HCT116 (cell line): Measurements from ENCODE around the gene BDNF. TPM values are rescaled to one million over a fixed set of nuclear protein-coding genes. Genes with fewer than 3 reads are reported as not detected.

Experiments
- ATAC-seq: fragments of 200-7000 bp; cut with Tn5 transposase; 2 replicates; pipeline ENCODE4 v1.9.1; 2020; ENCODE audit warnings: mild to moderate bottlenecking, moderate library complexity
- BruUV-seq: library from RNA; stranded (reverse); fragments of 400-500 nt; replicated peaks from 2 replicates; lab custom pipeline; 2021; lab: Mats Ljungman, UMichigan
- CTCF ChIA-PET: fragments of 300-600 bp; sonication (Branson Sonifier 250); formaldehyde crosslinking; loops from one replicate; lab custom pipeline; 2021; ENCODE audit warnings: antibody characterized with exemption; lab: Charles Lee
- POLR2A ChIA-PET: fragments of 300-600, 350-600 bp; sonication (Branson Sonifier 250); formaldehyde crosslinking; loops from one replicate; lab custom pipeline; 2021; ENCODE audit warnings: antibody characterized with exemption; lab: Charles Lee
- RAD21 ChIA-PET, 2 experiments: fragments of 300-600 bp; sonication (Branson Sonifier 250); formaldehyde crosslinking; loops; one replicate each; lab custom pipeline; 2023; ENCODE audit warnings: low total read pairs in 2 of 2; ENCODE audit not compliant: uncharacterized antibody in 2 of 2, unreplicated experiment in 2 of 2, low non-redundant PET in 1 of 2; lab: Charles Lee
- DNase-seq: peaks from one replicate; pipeline ENCODE4 v3.0.0-alpha.2; 2010; ENCODE audit warnings: low read depth, low spot score
- H2AFZ ChIP-seq: fragments of 200-600 bp; shearing (Covaris generic), sonication (generic); 2 replicates; pipeline ENCODE4 v1.6.1; 2017; ENCODE audit warnings: low read depth, mixed run types, mixed read lengths, antibody characterized with exemption, low read length; ENCODE audit not compliant: poor library complexity, severe bottlenecking
- H3K27ac ChIP-seq: 2 replicates; pipeline ENCODE4 v1.5.1; 2012; ENCODE audit warnings: low read depth, low read length
- H3K27me3 ChIP-seq: fragments of 200-600 bp; sonication (generic); 2 replicates; pipeline ENCODE4 v1.6.1; 2016; ENCODE audit warnings: mixed run types, low read length, mixed read lengths; ENCODE audit not compliant: insufficient read depth
- H3K36me3 ChIP-seq, 2 experiments: fragments of 200-500 bp in 1 of 2; fragments of 200-600 bp in 1 of 2; sonication (Bioruptor generic) in 1 of 2; sonication (generic) in 1 of 2; 2 replicates each; pipeline versions ENCODE4 v1.5.1 to v1.6.1; 2014 to 2016; ENCODE audit warnings: low read length in 2 of 2, inconsistent platforms in 1 of 2, mixed read lengths in 1 of 2, mixed run types in 1 of 2; ENCODE audit not compliant: insufficient read depth in 2 of 2, control insufficient read depth in 1 of 2
- H3K4me1 ChIP-seq, 2 experiments: fragments of 200-600 bp in 1 of 2; sonication (generic) in 1 of 2; 2 replicates each; pipeline versions ENCODE4 v1.5.1 to v1.6.1; 2012 to 2017; ENCODE audit warnings: low read length in 2 of 2, inconsistent platforms in 1 of 2, mild to moderate bottlenecking in 1 of 2, mixed read lengths in 1 of 2, mixed run types in 1 of 2, moderate library complexity in 1 of 2; ENCODE audit not compliant: insufficient read depth in 2 of 2, control insufficient read depth in 1 of 2
- H3K4me2 ChIP-seq: fragments of 200-600 bp; sonication (generic); 2 replicates; pipeline ENCODE4 v1.6.1; 2017; ENCODE audit warnings: mixed run types, low read length, mixed read lengths
- H3K4me3 ChIP-seq, 2 experiments: fragments of 200-600 bp in 1 of 2; sonication (generic) in 1 of 2; replicated peaks in 1 of 2; 2 replicates each; pipeline ENCODE4 v1.5.1; 2011 to 2016; ENCODE audit warnings: low read length in 2 of 2, control low read depth in 1 of 2, low read depth in 1 of 2, mild to moderate bottlenecking in 1 of 2, mixed read lengths in 1 of 2, mixed run types in 1 of 2
- H3K79me2 ChIP-seq: fragments of 200-600 bp; sonication (generic); 2 replicates; pipeline ENCODE4 v1.6.1; 2017; ENCODE audit warnings: mild to moderate bottlenecking, mixed run types, low read length, moderate library complexity, mixed read lengths; ENCODE audit not compliant: insufficient read depth
- H3K9ac ChIP-seq: fragments of 200-600 bp; sonication (generic); 2 replicates; pipeline ENCODE4 v1.6.1; 2016; ENCODE audit warnings: low read length, mixed read lengths
- H3K9me2 ChIP-seq: fragments of 200-600 bp; sonication (generic), shearing (Covaris generic); 2 replicates; pipeline ENCODE4 v1.6.1; 2017; ENCODE audit warnings: mixed run types, mild to moderate bottlenecking, moderate library complexity; ENCODE audit not compliant: insufficient read depth
- H3K9me3 ChIP-seq, 2 experiments: fragments of 200-500 bp in 1 of 2; fragments of 200-600 bp in 1 of 2; sonication (Bioruptor generic) in 1 of 2; sonication (generic) in 1 of 2; 2 replicates each; pipeline ENCODE4 v1.6.1; 2014 to 2017; ENCODE audit warnings: low read length in 2 of 2, mixed read lengths in 2 of 2, inconsistent platforms in 1 of 2, low read depth in 1 of 2, mild to moderate bottlenecking in 1 of 2, mixed run types in 1 of 2, moderate library complexity in 1 of 2; ENCODE audit not compliant: control insufficient read depth in 1 of 2, insufficient read depth in 1 of 2
- H4K20me1 ChIP-seq: fragments of 200-600 bp; sonication (generic), shearing (Covaris generic); 2 replicates; pipeline ENCODE4 v1.6.1; 2017; ENCODE audit warnings: mixed run types, mild to moderate bottlenecking, moderate library complexity; ENCODE audit not compliant: insufficient read depth
- ATF3 ChIP-seq: IDR thresholded peaks from 2 replicates; pipeline ENCODE4 v1.6.1; 2012
- CTCF ChIP-seq, 3 experiments: fragments of 200-600 bp in 1 of 3; sonication (generic) in 1 of 3; IDR thresholded peaks in 2 of 3; conservative IDR thresholded peaks in 1 of 3; 2 replicates each; pipeline ENCODE4 v1.5.1; 2012 to 2017; ENCODE audit warnings: low read depth in 2 of 3, low read length in 2 of 3, antibody characterized with exemption in 1 of 3, borderline replicate concordance in 1 of 3, control low read depth in 1 of 3, mild to moderate bottlenecking in 1 of 3, mixed read lengths in 1 of 3, mixed run types in 1 of 3, moderate library complexity in 1 of 3; ENCODE audit not compliant: insufficient read depth in 1 of 3
- EZH2 ChIP-seq: fragments of 200-600 bp; sonication (generic); IDR thresholded peaks from 2 replicates; pipeline ENCODE4 v1.6.1; 2017; ENCODE audit warnings: antibody characterized with exemption, mixed run types
- POLR2A ChIP-seq: IDR thresholded peaks from 2 replicates; pipeline ENCODE4 v1.7.0; 2011; ENCODE audit warnings: borderline replicate concordance; ENCODE audit not compliant: insufficient read depth, insufficient read length; ENCODE audit errors: extremely low read depth
- POLR2AphosphoS5 ChIP-seq: IDR thresholded peaks from 2 replicates; pipeline ENCODE4 v1.6.1; 2011; ENCODE audit warnings: mild to moderate bottlenecking, low read depth, low read length, moderate library complexity
- RAD21 ChIP-seq: IDR thresholded peaks from 2 replicates; pipeline ENCODE4 v1.6.1; 2012; ENCODE audit warnings: low read depth, mild to moderate bottlenecking
- SIN3A ChIP-seq: IDR thresholded peaks from 2 replicates; pipeline ENCODE4 v1.6.1; 2012; ENCODE audit warnings: low read depth
- YY1 ChIP-seq: IDR thresholded peaks from 2 replicates; pipeline ENCODE4 v1.6.1; 2011; ENCODE audit warnings: low read length, low read depth, moderate library complexity, mild to moderate bottlenecking; ENCODE audit not compliant: insufficient replicate concordance; ENCODE audit errors: extremely low read depth
- intact Hi-C: fragments of 100-400 bp; cut with micrococcal nuclease; formaldehyde crosslinking; loops from 2 replicates; pipeline ENCODE4 v1.10.0; 2022
- total RNA-seq: library from RNA; stranded (reverse); gene quantifications from one replicate; pipeline ENCODE4 v1.2.1, GENCODE V29; 2021; ENCODE audit not compliant: unreplicated experiment

The BDNF gene
- total RNA-seq, 1 experiment from 2014 or later: 22.0 TPM

- Histone ChIP-seq H3K4me3 (no peak overlapping the region), H3K27ac (no peak overlapping the region; the same call in 1 of the 2 replicates), H3K4me2 (no peak overlapping the region), H4K20me1 (peaks cover 17% of the 10 kb centered on the region; the same call in 1 of the 2 replicates), H3K79me2 (peaks cover 100% of the 10 kb centered on the region), H3K9me3 (no peaks in the 10 kb centered on the region), H3K4me1 (peaks cover 26 to 35% of the 10 kb centered on the region in 2 experiments), H3K9me2 (no peaks in the 10 kb centered on the region), H3K27me3 (no peaks in the 10 kb centered on the region), H2AFZ (no peak overlapping the region), H3K36me3 (0 out of 4 replicates have a peak, but pooled peaks cover 0 to 5% of the 10 kb centered on the region in 2 experiments), H3K9ac (no peak overlapping the region)
- BruUV-seq: no TSS peak
- intact Hi-C loops: loop anchor here (5.0 to 10.0 kb wide), 3 partner anchors 1170 to 1740 kb away; no protein-coding TSS in a partner anchor
- TF ChIP-seq ATF3 (no peak), YY1 (no peak), EZH2 (no peak), POLR2AphosphoS5 (no peak), SIN3A (no peak), CTCF (IDR thresholded peaks at IDR 0.05 in 2 of 3, conservative IDR thresholded peaks at IDR 0.05 in 1 of 3; ENCODE audit: borderline replicate concordance in 1 of 3, insufficient read depth in 1 of 3, low read depth in 2 of 3, low read length in 2 of 3) (peak; percentile 32 to 54 (median 33); a peak in 4 of 6 replicates), POLR2A (no peak), RAD21 (peak; percentile 60)
- ChIA-PET POLR2A (no interaction called here), CTCF (interaction anchor here (0.8 to 4.2 kb wide), 6 partner anchors 835 to 1648 kb away, joined by 3 to 17 read pairs (median 4); no protein-coding TSS in a partner anchor), RAD21 (no interaction called here)
- DNase-seq (no peak), ATAC-seq (no peak)
Measured at GRCh38 chr11:27694992-27695391, 5.3 kb downstream of the BDNF start.
